ENCODE data around the gene YLPM1.

DNA sequence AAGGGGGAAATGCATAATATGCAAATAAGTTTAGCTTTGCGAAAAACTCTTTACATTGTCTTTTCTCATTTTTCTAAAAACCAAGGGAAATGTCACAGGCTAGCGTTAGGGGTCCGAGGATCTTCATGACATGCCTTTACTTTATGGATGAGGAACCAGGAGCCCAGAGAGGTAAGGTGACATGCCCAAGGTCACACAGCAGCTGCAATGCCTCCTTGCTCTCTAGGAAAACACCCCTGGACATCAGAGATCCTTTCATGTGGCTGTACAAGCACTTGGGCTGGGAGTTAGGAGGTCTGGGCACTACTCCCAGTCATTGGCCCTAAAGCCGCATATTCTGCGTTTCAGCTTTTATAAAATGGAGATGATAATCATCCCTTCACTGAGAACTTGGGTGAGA is 112.1 kb downstream of the YLPM1 start:
- no peak for TF ChIP-seq POLR2AphosphoS5 (IDR thresholded peaks at IDR 0.05)
- no peak for TF ChIP-seq POLR2A (IDR thresholded peaks at IDR 0.05)
- TF ChIP-seq, protein P1, sequence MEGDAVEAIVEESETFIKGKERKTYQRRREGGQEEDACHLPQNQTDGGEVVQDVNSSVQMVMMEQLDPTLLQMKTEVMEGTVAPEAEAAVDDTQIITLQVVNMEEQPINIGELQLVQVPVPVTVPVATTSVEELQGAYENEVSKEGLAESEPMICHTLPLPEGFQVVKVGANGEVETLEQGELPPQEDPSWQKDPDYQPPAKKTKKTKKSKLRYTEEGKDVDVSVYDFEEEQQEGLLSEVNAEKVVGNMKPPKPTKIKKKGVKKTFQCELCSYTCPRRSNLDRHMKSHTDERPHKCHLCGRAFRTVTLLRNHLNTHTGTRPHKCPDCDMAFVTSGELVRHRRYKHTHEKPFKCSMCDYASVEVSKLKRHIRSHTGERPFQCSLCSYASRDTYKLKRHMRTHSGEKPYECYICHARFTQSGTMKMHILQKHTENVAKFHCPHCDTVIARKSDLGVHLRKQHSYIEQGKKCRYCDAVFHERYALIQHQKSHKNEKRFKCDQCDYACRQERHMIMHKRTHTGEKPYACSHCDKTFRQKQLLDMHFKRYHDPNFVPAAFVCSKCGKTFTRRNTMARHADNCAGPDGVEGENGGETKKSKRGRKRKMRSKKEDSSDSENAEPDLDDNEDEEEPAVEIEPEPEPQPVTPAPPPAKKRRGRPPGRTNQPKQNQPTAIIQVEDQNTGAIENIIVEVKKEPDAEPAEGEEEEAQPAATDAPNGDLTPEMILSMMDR (IDR thresholded peaks at IDR 0.05) = no peak
- no peak for TF ChIP-seq EP300 (IDR thresholded peaks at IDR 0.05)

Data from stomach (tissue), 4 donors.